NCI-H1694 treated with DMSO at 0.1 percent for 48 hours (cell line): ENCODE results near the gene PTGER4.

Experiments used
- DNase-seq: peaks from one replicate; lab custom pipeline; 2025; lab: John Stamatoyannopoulos, UW

The PTGER4 gene

GRCh38 chr5:40669606-40670390 is 9.9 kb upstream of the PTGER4 start:
- DNase-seq, result no peak

- DNase-seq, result no peak
Observed at GRCh38 chr5:40672425-40672824, 7.3 kb upstream of the PTGER4 start.

- no peak for DNase-seq
Observed at GRCh38 chr5:40674661-40675235, 5.0 kb upstream of the PTGER4 start.

GRCh38 chr5:40675396-40676133 is 4.2 kb upstream of the PTGER4 start:
- no peak for DNase-seq

- no peak for DNase-seq
Observed at GRCh38 chr5:40676613-40677343, 2.9 kb upstream of the PTGER4 start.

GRCh38 chr5:40677456-40677855 is 2.3 kb upstream of the PTGER4 start:
- no peak for DNase-seq

GRCh38 chr5:40678026-40678425 is 1.7 kb upstream of the PTGER4 start:
- no peak for DNase-seq

- no peak for DNase-seq
Observed at GRCh38 chr5:40678460-40679147, 1.1 kb upstream of the PTGER4 start.

GRCh38 chr5:40679148-40679912 is 385 bp upstream of the PTGER4 start:
- peak; percentile 29 for DNase-seq

GRCh38 chr5:40680741-40681362 is 1.1 kb downstream of the PTGER4 start:
- DNase-seq, result no peak

GRCh38 chr5:40681363-40682153 is 1.8 kb downstream of the PTGER4 start:
- DNase-seq, result no peak

- no peak for DNase-seq
Observed at GRCh38 chr5:40682154-40683017, 2.7 kb downstream of the PTGER4 start.

- DNase-seq, result no peak
Observed at GRCh38 chr5:40683305-40683704, 3.6 kb downstream of the PTGER4 start.

GRCh38 chr5:40685193-40685592 is 5.5 kb downstream of the PTGER4 start:
- no peak for DNase-seq

GRCh38 chr5:40685976-40686486 is 6.3 kb downstream of the PTGER4 start:
- no peak for DNase-seq

- no peak for DNase-seq
Observed at GRCh38 chr5:40687321-40687720, 7.6 kb downstream of the PTGER4 start.

GRCh38 chr5:40688127-40688761 is 8.5 kb downstream of the PTGER4 start:
- DNase-seq, result peak; percentile 82

- no peak for DNase-seq
Observed at GRCh38 chr5:40688996-40689395, 9.3 kb downstream of the PTGER4 start.
